Cardiac ventricle fibroblast (primary cell): Measurements from ENCODE around the gene PSMD3. TPM values are rescaled to one million over a fixed set of nuclear protein-coding genes. Genes with fewer than 3 reads are reported as not detected.

Source experiments
- total RNA-seq: library from RNA; depleted of rRNA; stranded (reverse); fragments of >200 nt; gene quantifications from 2 replicates; pipeline ENCODE4 v1.2.3, GENCODE V29; 2015

The PSMD3 gene
- total RNA-seq = 69.0 and 70.6 TPM in 2 replicates

GRCh38 chr17:39980351-39981206, at the start of gene PSMD3:
PSMD3 (plus strand) TSS chr17:39980807; CDS start chr17:39980971, 164 bp downstream.

GRCh38 chr17:39962642-39963220, 17.9 kb upstream of the PSMD3 start, which contains the start of gene GSDMA:
GSDMA (plus strand) TSS chr17:39963004; CDS start chr17:39965688, 2,684 bp downstream.

GRCh38 chr17:40015005-40015997, 34.7 kb downstream of the PSMD3 start, which contains the start of gene CSF3:
CSF3 (plus strand) TSS chr17:40015440; CDS start chr17:40015475, 35 bp downstream.

Other genes starting within 250 kb of the PSMD3 start
- 0.29 and 0.44 TPM in 2 replicates for gene GRB7, start 242.9 kb upstream of the PSMD3 start, total RNA-seq
- not detected in 2 replicates for gene IKZF3, start 116.5 kb upstream of the PSMD3 start, total RNA-seq
- not detected in 2 replicates for gene ZPBP2, start 112.6 kb upstream of the PSMD3 start, total RNA-seq
- gene GSDMB, start 62.2 kb upstream of the PSMD3 start, total RNA-seq = 3.5 and 4.7 TPM in 2 replicates
- gene ORMDL3, start 53.2 kb upstream of the PSMD3 start, total RNA-seq = 43.6 and 46.1 TPM in 2 replicates
- not detected in 2 replicates for gene LRRC3C, start 53.1 kb upstream of the PSMD3 start, total RNA-seq
- not detected in 2 replicates for gene GSDMA, start 17.8 kb upstream of the PSMD3 start, total RNA-seq
- not detected in 2 replicates for gene CSF3, start 34.6 kb downstream of the PSMD3 start, total RNA-seq
- gene MED24, start 73.6 kb downstream of the PSMD3 start, total RNA-seq = 25.2 and 51.4 TPM in 2 replicates
- gene THRA, start 82.2 kb downstream of the PSMD3 start, total RNA-seq = 26.6 and 27.3 TPM in 2 replicates
- gene NR1D1, start 119.8 kb downstream of the PSMD3 start, total RNA-seq = 2.7 and 4.1 TPM in 2 replicates
- 42.4 and 49.2 TPM in 2 replicates for gene MSL1, start 141.2 kb downstream of the PSMD3 start, total RNA-seq
- gene CASC3, start 159.7 kb downstream of the PSMD3 start, total RNA-seq = 29.1 and 30.7 TPM in 2 replicates
- gene RAPGEFL1, start 196.7 kb downstream of the PSMD3 start, total RNA-seq = 1.3 and 2.5 TPM in 2 replicates
- 8.7 and 9.0 TPM in 2 replicates for gene WIPF2, start 238.5 kb downstream of the PSMD3 start, total RNA-seq